ENCODE measurements around the gene KMT5C. TPM values are rescaled to one million over a fixed set of nuclear protein-coding genes. Genes with fewer than 3 reads are reported as not detected.
A peak's percentile ranks its signal among the peaks of the same experiment; 100 is the strongest.

KMT5C gene
- total RNA-seq (16.9 TPM), polyA plus RNA-seq (ENCODE audit: insufficient read depth in 1 of 8, insufficient read length in 8 of 8, low replicate concordance in 1 of 8) (10 to 100 TPM; 13.4 to 34.1 (median 24.7) TPM)
- long read RNA-seq, donor 1, partial matches to known transcripts = 0 of 5 reads
- long read RNA-seq, donor 1, other reads (novel, unspliced or antisense) = 0 of 5 reads
- long read RNA-seq, donor 2 = 0 reads
- long read RNA-seq, donor 3, partial matches to known transcripts = 0 of 7 reads
- long read RNA-seq, donor 3, other reads (novel, unspliced or antisense) = 0 of 7 reads
- long read RNA-seq, donor 4, partial matches to known transcripts = 6 of 9 reads
- long read RNA-seq, donor 4, other reads (novel, unspliced or antisense) = 0 of 9 reads
- long read RNA-seq, donor 5, transcript KMT5C-201 (9 exons, 2,308 nt) = major isoform, 5 of 6 reads
- long read RNA-seq, donor 5, partial matches to known transcripts = 0 of 6 reads
- long read RNA-seq, donor 5, other reads (novel, unspliced or antisense) = 0 of 6 reads
- long read RNA-seq, donor 6, transcript KMT5C-201 (9 exons, 2,308 nt) = major isoform, 6 of 8 reads
- long read RNA-seq, donor 6, partial matches to known transcripts = 0 of 8 reads
- long read RNA-seq, donor 6, other reads (novel, unspliced or antisense) = 0 of 8 reads
- long read RNA-seq, donor 7, partial matches to known transcripts = 0 of 2 reads
- long read RNA-seq, donor 7, other reads (novel, unspliced or antisense) = 0 of 2 reads
- long read RNA-seq, donor 8 = 0 reads
- long read RNA-seq, donor 9, partial matches to known transcripts = 0 of 1 reads
- long read RNA-seq, donor 9, other reads (novel, unspliced or antisense) = 0 of 1 reads
- long read RNA-seq, donor 10, partial matches to known transcripts = 0 of 3 reads
- long read RNA-seq, donor 10, other reads (novel, unspliced or antisense) = 0 of 3 reads
- long read RNA-seq, donor 11, partial matches to known transcripts = 0 of 1 reads
- long read RNA-seq, donor 11, other reads (novel, unspliced or antisense) = 0 of 1 reads

DNA sequence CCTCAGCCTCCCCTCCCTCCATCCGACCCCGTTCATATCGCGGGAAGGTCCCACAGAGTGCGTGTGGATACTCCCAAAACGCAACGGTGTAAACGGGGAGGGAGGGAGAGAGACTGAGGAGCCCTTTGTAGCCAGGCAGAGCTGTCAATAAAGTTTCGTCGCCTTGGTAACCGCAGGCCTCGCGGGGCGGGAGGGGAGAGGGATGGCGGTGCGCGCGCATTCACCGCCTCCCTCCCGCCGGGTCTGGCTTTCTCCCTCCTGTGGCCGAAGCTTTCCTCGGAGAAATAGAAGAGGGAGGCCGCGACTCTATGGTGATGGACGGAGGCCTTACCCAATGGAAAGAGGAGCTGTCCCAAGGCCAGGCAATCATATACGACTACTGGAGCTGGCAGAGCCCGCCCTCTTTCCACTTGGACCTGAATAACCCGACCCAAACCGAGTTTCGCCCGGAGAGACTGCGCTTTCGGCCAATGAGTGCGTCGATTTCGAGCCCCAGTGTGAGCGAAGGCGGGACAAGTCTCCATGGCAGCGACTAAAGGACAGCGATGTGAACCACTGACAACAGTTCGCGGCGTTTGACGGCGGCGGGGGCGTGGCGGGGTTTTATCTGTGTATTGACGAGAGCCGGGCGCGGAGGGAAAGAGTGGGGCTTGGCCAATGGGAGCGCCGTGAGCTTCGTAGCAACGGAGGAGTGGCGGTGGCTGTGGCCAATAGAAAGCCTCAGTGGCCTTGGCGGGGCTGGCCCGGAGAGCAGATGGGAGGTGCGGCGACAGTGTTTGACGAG, at the start of gene KMT5C:
TSS of gene KMT5C (plus strand) at position 772 of the 784 bp plus-strand sequence. CDS start 2,061 bp downstream, outside the sequence.
- H3K27ac ChIP-seq (ENCODE audit: low read length) = peak within 1 kb of the TSS; percentile 94
- H3K36me3 ChIP-seq (ENCODE audit: control insufficient read depth, insufficient read depth, low read length) = peaks cover 23% of the 10 kb centered on the region
- under 1% methylated on average over 54 of the region's 63 CpGs for WGBS (ENCODE audit: insufficient coverage)
- H3K4me3 ChIP-seq (ENCODE audit: low read length) = peak within 1 kb of the TSS; percentile 90
- H3K9me3 ChIP-seq (replicated peaks; ENCODE audit: control insufficient read depth, low read depth, low read length) = no peaks in the 10 kb centered on the region
- H3K27me3 ChIP-seq (ENCODE audit: control insufficient read depth, insufficient read depth, low read length) = no peaks in the 10 kb centered on the region
- H3K4me1 ChIP-seq (ENCODE audit: control insufficient read depth, insufficient read depth, low read length) = peaks cover 34% of the 10 kb centered on the region
- DNase-seq = peak; percentile 100

DNA sequence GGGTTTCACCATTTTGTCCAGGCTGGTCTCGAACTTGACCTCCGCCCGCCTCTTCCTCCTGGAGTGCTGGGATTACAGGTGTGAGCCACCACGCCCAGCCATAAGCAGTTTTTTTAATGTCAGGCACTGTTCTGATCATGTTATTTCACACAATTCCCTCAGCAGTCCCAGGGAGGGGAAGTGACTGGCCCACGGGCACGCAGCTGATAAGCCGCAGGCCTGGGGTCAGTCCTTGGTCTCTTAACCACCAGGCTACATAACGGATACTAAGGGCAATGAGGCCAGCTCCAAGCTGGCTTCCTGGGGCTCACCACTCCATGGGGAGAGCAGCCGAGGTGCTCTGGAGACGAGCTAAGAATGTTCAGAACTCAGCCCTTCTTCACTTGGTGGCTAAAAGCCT, 42.4 kb upstream of the KMT5C start:
- Histone ChIP-seq H3K4me3 (ENCODE audit: low read length) (no peak overlapping the region), H3K9me3 (replicated peaks; ENCODE audit: control insufficient read depth, low read depth, low read length) (no peaks in the 10 kb centered on the region), H3K27ac (ENCODE audit: low read length) (no peak overlapping the region), H3K36me3 (ENCODE audit: control insufficient read depth, insufficient read depth, low read length) (peaks cover 34% of the 10 kb centered on the region), H3K27me3 (ENCODE audit: control insufficient read depth, insufficient read depth, low read length) (no peaks in the 10 kb centered on the region), H3K4me1 (ENCODE audit: control insufficient read depth, insufficient read depth, low read length) (peaks cover 11% of the 10 kb centered on the region)
- DNase-seq = no peak
- WGBS (ENCODE audit: insufficient coverage) = 91% methylated on average over 5 of the region's 10 CpGs

DNA sequence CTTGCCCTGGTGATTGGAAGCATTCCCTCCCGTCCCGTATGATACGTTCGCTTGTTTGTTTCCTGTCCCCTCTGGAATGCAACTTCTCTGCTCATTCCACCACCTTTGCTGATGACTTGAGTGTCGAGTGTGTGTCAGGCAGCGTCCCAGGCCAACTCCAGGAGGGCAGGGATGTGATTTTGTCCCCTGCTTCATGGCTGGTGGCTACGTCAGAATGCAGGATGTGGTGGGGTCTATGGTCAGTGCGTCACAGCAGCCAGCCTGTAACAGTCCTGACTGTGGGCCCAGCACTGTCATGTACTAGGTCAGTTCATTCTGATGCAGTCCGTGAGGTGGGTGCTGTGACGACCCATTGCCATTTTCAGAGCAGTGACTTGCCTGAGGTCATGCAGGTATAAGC, 39.7 kb upstream of the KMT5C start:
- H3K27me3 ChIP-seq (ENCODE audit: control insufficient read depth, insufficient read depth, low read length) = no peaks in the 10 kb centered on the region
- 91% methylated on average over 6 of the region's 10 CpGs for WGBS (ENCODE audit: insufficient coverage)
- no peaks in the 10 kb centered on the region for H3K9me3 ChIP-seq (replicated peaks; ENCODE audit: control insufficient read depth, low read depth, low read length)
- DNase-seq = no peak
- peaks cover 11% of the 10 kb centered on the region for H3K4me1 ChIP-seq (ENCODE audit: control insufficient read depth, insufficient read depth, low read length)
- H3K4me3 ChIP-seq (ENCODE audit: low read length) = no peak overlapping the region
- H3K36me3 ChIP-seq (ENCODE audit: control insufficient read depth, insufficient read depth, low read length) = peaks cover 38% of the 10 kb centered on the region
- no peak overlapping the region for H3K27ac ChIP-seq (ENCODE audit: low read length)

DNA sequence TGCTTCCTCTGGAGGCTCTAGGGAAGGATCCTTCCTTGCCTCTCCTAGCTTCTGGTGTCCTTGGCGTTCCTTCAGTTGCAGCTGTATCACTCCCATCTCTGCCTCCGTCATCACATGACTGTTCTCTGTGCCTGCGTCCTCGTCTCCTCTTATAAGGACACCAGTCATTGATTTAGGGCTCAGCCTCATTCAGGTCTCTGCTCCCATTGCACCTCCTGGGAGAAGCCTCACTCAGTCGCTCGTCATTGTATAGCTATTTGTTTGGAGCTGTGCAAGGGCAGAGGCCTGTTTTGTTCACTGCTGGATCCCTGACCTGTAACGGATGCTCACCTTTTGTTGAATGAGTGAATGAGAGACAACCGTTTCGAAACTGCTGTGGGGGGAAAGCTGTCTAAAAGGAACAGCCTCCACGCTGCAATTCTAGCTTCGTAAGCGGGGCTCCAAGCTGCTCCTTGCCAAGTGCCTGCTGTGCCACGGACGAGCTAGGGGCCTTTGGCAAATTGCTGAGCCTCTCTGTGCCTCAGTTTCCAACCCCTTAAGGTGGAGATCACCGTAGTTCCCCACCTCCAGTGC, 38.7 kb upstream of the KMT5C start:
- Histone ChIP-seq H3K4me1 (ENCODE audit: control insufficient read depth, insufficient read depth, low read length) (peaks cover 11% of the 10 kb centered on the region), H3K9me3 (replicated peaks; ENCODE audit: control insufficient read depth, low read depth, low read length) (no peaks in the 10 kb centered on the region), H3K36me3 (ENCODE audit: control insufficient read depth, insufficient read depth, low read length) (peaks cover 36% of the 10 kb centered on the region), H3K27ac (ENCODE audit: low read length) (no peak overlapping the region), H3K27me3 (ENCODE audit: control insufficient read depth, insufficient read depth, low read length) (no peaks in the 10 kb centered on the region), H3K4me3 (ENCODE audit: low read length) (no peak overlapping the region)
- DNase-seq = no peak
- 61% methylated on average over 11 of the region's 15 CpGs for WGBS (ENCODE audit: insufficient coverage)

DNA sequence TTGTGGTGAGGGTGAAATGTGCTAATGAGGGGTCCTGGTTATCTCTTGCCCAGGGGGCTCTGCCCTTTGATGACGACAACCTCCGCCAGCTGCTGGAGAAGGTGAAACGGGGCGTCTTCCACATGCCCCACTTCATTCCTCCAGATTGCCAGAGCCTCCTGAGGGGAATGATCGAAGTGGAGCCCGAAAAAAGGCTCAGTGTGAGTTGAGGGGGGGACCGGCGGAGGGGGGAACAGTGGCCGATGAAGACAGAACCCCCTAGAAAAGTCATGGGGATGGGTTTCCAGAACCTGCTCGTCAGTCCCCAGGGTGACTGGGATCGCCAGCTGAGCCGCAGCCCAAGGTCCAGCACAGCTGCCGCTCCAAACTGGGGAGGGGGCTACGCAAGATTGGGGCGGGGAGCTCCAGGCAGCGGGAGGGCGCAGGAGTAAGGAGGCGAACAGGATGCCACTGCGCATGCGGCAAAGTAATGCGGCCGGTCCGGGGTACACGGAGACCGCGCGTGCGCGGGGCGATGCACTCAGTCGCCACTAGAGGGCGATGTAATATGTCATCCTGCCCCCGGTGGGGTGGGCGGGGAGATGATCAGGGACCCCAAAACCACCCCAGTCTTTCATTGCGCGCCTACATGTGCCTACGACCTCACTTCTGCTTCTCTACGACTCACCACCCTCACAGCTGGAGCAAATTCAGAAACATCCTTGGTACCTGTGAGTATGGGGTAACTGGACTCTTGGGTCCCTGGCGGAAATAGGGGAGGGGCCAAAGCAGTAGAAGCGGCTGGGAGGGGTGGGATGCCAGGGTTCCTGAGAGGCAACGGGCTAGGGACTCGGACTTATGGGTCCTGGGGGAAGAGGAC, 38.0 kb upstream of the KMT5C start:
- WGBS (ENCODE audit: insufficient coverage) = 6% methylated on average over 22 of the region's 42 CpGs
- H3K27me3 ChIP-seq (ENCODE audit: control insufficient read depth, insufficient read depth, low read length) = no peaks in the 10 kb centered on the region

DNA sequence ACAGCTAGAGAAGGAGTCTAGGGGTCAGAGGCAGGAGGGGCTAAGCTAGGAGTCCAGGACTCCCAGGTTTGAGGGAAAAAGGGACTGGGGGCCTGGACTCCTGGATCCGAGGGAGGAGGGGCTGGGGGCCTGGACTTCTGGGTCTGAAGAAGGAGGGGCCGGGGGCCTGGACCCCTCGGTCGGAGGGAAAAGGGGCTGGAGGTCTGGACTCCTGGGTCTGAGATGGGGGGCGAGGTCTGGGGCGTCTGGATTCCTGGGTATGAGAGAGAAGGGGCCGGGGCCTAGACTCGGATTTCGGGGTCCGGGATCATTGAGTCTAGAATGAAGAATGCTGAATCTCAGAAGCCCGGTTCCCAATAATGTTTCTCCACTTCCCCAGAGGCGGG, 37.4 kb upstream of the KMT5C start:
- H3K9me3 ChIP-seq (replicated peaks; ENCODE audit: control insufficient read depth, low read depth, low read length) = no peaks in the 10 kb centered on the region
- WGBS (ENCODE audit: insufficient coverage) = 83% methylated on average over 9 of the region's 12 CpGs
- H3K4me3 ChIP-seq (ENCODE audit: low read length) = no peak overlapping the region
- peaks cover 11% of the 10 kb centered on the region for H3K4me1 ChIP-seq (ENCODE audit: control insufficient read depth, insufficient read depth, low read length)
- no peaks in the 10 kb centered on the region for H3K27me3 ChIP-seq (ENCODE audit: control insufficient read depth, insufficient read depth, low read length)
- no peak for DNase-seq
- H3K27ac ChIP-seq (ENCODE audit: low read length) = no peak overlapping the region
- peaks cover 39% of the 10 kb centered on the region for H3K36me3 ChIP-seq (ENCODE audit: control insufficient read depth, insufficient read depth, low read length)

More for the DNA sequence above, 38.0 kb upstream of the KMT5C start:
- Histone ChIP-seq H3K9me3 (replicated peaks; ENCODE audit: control insufficient read depth, low read depth, low read length) (no peaks in the 10 kb centered on the region), H3K27ac (ENCODE audit: low read length) (peak overlapping the region; percentile 4), H3K36me3 (ENCODE audit: control insufficient read depth, insufficient read depth, low read length) (peaks cover 37% of the 10 kb centered on the region), H3K4me1 (ENCODE audit: control insufficient read depth, insufficient read depth, low read length) (peaks cover 11% of the 10 kb centered on the region), H3K4me3 (ENCODE audit: low read length) (peak overlapping the region; percentile 37)
- peak; percentile 89 for DNase-seq

DNA sequence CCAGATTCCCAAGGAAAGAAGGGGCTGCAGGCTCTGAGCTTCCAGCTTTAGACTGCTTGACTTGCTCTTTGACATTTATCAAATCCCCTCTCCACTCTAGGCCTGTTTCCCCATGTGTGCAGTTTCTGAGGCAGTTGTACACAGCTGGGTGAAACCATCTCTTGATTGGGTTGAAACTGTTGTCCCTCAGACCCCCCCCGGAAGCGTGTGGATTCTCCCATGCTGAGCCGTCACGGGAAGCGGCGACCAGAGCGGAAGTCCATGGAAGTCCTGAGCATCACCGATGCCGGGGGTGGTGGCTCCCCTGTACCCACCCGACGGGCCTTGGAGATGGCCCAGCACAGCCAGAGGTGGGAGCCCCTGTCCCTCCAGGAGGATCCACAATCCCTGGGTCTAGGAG, 36.2 kb upstream of the KMT5C start:
- no peak for DNase-seq
- Histone ChIP-seq H3K4me1 (ENCODE audit: control insufficient read depth, insufficient read depth, low read length) (peaks cover 11% of the 10 kb centered on the region), H3K27ac (ENCODE audit: low read length) (no peak overlapping the region), H3K27me3 (ENCODE audit: control insufficient read depth, insufficient read depth, low read length) (no peaks in the 10 kb centered on the region), H3K9me3 (replicated peaks; ENCODE audit: control insufficient read depth, low read depth, low read length) (no peaks in the 10 kb centered on the region), H3K36me3 (ENCODE audit: control insufficient read depth, insufficient read depth, low read length) (peaks cover 41% of the 10 kb centered on the region), H3K4me3 (ENCODE audit: low read length) (no peak overlapping the region)
- WGBS (ENCODE audit: insufficient coverage) = 90% methylated on average over 11 of the region's 11 CpGs

DNA sequence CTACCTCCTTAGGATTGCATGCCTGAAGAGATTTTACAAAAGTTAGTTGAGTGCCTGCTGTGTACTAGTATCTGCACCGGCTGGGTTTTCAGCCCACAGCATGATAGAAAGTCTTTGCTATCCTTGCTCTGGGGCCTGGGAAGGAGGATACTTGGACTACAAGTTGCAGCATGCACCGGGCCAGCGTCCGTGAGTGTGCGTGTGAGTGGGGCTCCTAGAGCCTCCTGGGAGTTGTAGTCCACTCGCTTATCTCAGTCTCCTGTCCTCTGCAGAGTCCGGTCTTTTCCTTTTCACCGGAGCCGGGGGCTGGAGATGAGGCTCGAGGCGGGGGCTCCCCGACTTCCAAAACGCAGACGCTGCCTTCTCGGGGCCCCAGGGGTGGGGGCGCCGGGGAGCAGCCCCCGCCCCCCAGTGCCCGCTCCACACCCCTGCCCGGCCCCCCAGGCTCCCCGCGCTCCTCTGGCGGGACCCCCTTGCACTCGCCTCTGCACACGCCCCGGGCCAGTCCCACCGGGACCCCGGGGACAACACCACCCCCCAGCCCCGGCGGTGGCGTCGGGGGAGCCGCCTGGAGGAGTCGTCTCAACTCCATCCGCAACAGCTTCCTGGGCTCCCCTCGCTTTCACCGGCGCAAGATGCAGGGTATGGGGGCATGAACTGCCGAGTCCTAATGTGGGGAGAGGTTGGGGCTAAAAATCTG, 35.2 kb upstream of the KMT5C start:
- H3K9me3 ChIP-seq (replicated peaks; ENCODE audit: control insufficient read depth, low read depth, low read length) = no peaks in the 10 kb centered on the region
- WGBS (ENCODE audit: insufficient coverage) = 88% methylated on average over 23 of the region's 39 CpGs
- H3K4me3 ChIP-seq (ENCODE audit: low read length) = no peak overlapping the region
- no peak overlapping the region for H3K27ac ChIP-seq (ENCODE audit: low read length)
- H3K4me1 ChIP-seq (ENCODE audit: control insufficient read depth, insufficient read depth, low read length) = peaks cover 11% of the 10 kb centered on the region
- H3K36me3 ChIP-seq (ENCODE audit: control insufficient read depth, insufficient read depth, low read length) = peaks cover 41% of the 10 kb centered on the region
- peak; percentile 50 for DNase-seq
- no peaks in the 10 kb centered on the region for H3K27me3 ChIP-seq (ENCODE audit: control insufficient read depth, insufficient read depth, low read length)

Measured in muscle of leg (tissue), 16 donors.